GM12878 (cell line): ENCODE data around the gene MAPKAP1. TPM values are rescaled to one million over a fixed set of nuclear protein-coding genes. Genes with fewer than 3 reads are reported as not detected.

ENCODE experiments used
- CREM ChIP-seq: IDR thresholded peaks from 2 replicates; pipeline ENCODE4 v1.6.1; 2014; ENCODE audit warnings: antibody characterized with exemption, low read depth
- CTCF ChIP-seq, 3 experiments: IDR thresholded peaks in 2 of 3; conservative IDR thresholded peaks in 1 of 3; 2 replicates each; pipeline ENCODE4 v1.5.1; 2011; ENCODE audit warnings: low read depth in 3 of 3, low read length in 3 of 3, mild to moderate bottlenecking in 3 of 3, control low read depth in 2 of 3, moderate library complexity in 2 of 3, inconsistent platforms in 1 of 3, mixed read lengths in 1 of 3; ENCODE audit not compliant: control insufficient read depth in 2 of 3, insufficient read depth in 1 of 3; ENCODE audit errors: extremely low read depth in 1 of 3
- FOXK2 ChIP-seq: fragments of 450-650 bp; IDR thresholded peaks from 2 replicates; pipeline ENCODE4 v1.6.1; 2017; ENCODE audit warnings: mild to moderate bottlenecking, moderate library complexity
- IKZF1 ChIP-seq: fragments of 450-650 bp; conservative IDR thresholded peaks from 2 replicates; pipeline ENCODE4 v1.6.1; 2017; ENCODE audit warnings: antibody characterized with exemption, mild to moderate bottlenecking
- IRF3 ChIP-seq: fragments of 450-650 bp; IDR thresholded peaks from 2 replicates; pipeline ENCODE4 v1.6.1; 2014; ENCODE audit warnings: mild to moderate bottlenecking
- KLF5 ChIP-seq: fragments of 450-650 bp; IDR thresholded peaks from 2 replicates; pipeline ENCODE4 v1.6.1; 2014; ENCODE audit warnings: mild to moderate bottlenecking; ENCODE audit not compliant: partially characterized antibody
- MAX ChIP-seq: IDR thresholded peaks from 2 replicates; pipeline ENCODE4 v1.6.1; 2012; ENCODE audit warnings: low read depth, low read length, improper control_type of control experiment
- NKRF ChIP-seq: fragments of 450-650 bp; conservative IDR thresholded peaks from 2 replicates; pipeline ENCODE4 v1.6.1; 2017; ENCODE audit warnings: mild to moderate bottlenecking, moderate library complexity
- RAD51 ChIP-seq: fragments of 450-650 bp; IDR thresholded peaks from 2 replicates; pipeline ENCODE4 v1.6.1; 2016; ENCODE audit warnings: moderate library complexity, mild to moderate bottlenecking, inconsistent platforms
- REST ChIP-seq: IDR thresholded peaks from 2 replicates; pipeline ENCODE4 v1.6.1; 2012; ENCODE audit warnings: mild to moderate bottlenecking, low read depth, low read length
- SIX5 ChIP-seq: IDR thresholded peaks from 2 replicates; pipeline ENCODE4 v1.6.1; 2011; ENCODE audit warnings: mild to moderate bottlenecking, low read depth, low read length, moderate library complexity; ENCODE audit not compliant: severe bottlenecking
- SMAD5 ChIP-seq: IDR thresholded peaks from 2 replicates; pipeline ENCODE4 v1.6.1; 2016; ENCODE audit warnings: antibody characterized with exemption, low read depth
- STAT1 ChIP-seq: fragments of 450-650 bp; conservative IDR thresholded peaks from 2 replicates; pipeline ENCODE4 v1.6.1; 2014; ENCODE audit warnings: antibody characterized with exemption, mild to moderate bottlenecking
- TCF7 ChIP-seq: IDR thresholded peaks from 2 replicates; pipeline ENCODE4 v1.6.1; 2014; ENCODE audit warnings: antibody characterized with exemption, borderline replicate concordance
- YY1 ChIP-seq: IDR thresholded peaks from 2 replicates; pipeline ENCODE4 v1.6.1; 2011; ENCODE audit warnings: low read depth, mild to moderate bottlenecking, low read length
- ZNF592 ChIP-seq: fragments of 450-650 bp; IDR thresholded peaks from 2 replicates; pipeline ENCODE4 v1.6.1; 2017; ENCODE audit warnings: mild to moderate bottlenecking, moderate library complexity
- polyA plus RNA-seq, 11 experiments: library from polyadenylated mRNA; depleted of rRNA in 4 of 11; unstranded in 6 of 11; stranded (reverse) in 5 of 11; fragments of >200 nt; fragmentation: Nextera tagmentation in 4 of 11; fragmentation: Illumina TruSeq in 1 of 11; extraction: Ambion mirVana in 4 of 11; extraction: Trizol in 1 of 11; gene quantifications; 1 replicate in 1 of 11; 2 replicates in 10 of 11; pipeline versions ENCODE4 v1.2.1 to v1.2.3, GENCODE V29; 2011 to 2016; ENCODE audit warnings: inconsistent platforms in 2 of 11, missing spikeins in 2 of 11, low read depth in 1 of 11
- total RNA-seq, 4 experiments: library from RNA; depleted of rRNA in 3 of 4; stranded (reverse); fragments of >200 nt in 3 of 4; fragmentation: Illumina TruSeq in 1 of 4; extraction: Trizol in 1 of 4; gene quantifications; 2 replicates each; pipeline versions ENCODE4 v1.2.1 to v1.2.3, GENCODE V29; 2013 to 2021

MAPKAP1 gene
- total and polyA plus RNA-seq, 10 of the 15 experiments (the other 5 are each of a cell fraction or from before 2014, with no cell fraction given), result 5.1 to 188 (median 105) TPM

- TF ChIP-seq NKRF (peak; percentile 78), REST (no peak), KLF5 (no peak), STAT1 (no peak), TCF7 (no peak), IRF3 (no peak), SMAD5 (peak; percentile 67; the same call in 1 of the 2 replicates), MAX (no peak; the same call in 1 of the 2 replicates), IKZF1 (peak; percentile 91), CREM (no peak), YY1 (peak; percentile 75), FOXK2 (no peak), CTCF (IDR thresholded peaks at IDR 0.05 in 2 of 3, conservative IDR thresholded peaks at IDR 0.05 in 1 of 3; ENCODE audit: control insufficient read depth in 2 of 3, extremely low read depth in 1 of 3, insufficient read depth in 1 of 3, low read depth in 3 of 3, low read length in 3 of 3) (no peak), ZNF592 (no peak), RAD51 (no peak), SIX5 (peak; percentile 35)
These were observed at the start of gene MAPKAP1 (continued) for GRCh38 chr9:125706651-125707471.
